Sigmoid colon (tissue), 3 donors: Measurements from ENCODE around the gene PDE1C.

Experiments
- POLR2A ChIP-seq, 2 donors: fragments of 450-650 bp; IDR thresholded peaks; one replicate each; pipeline ENCODE4 v1.6.1; 2016; ENCODE audit warnings: antibody characterized with exemption in 2 of 2, mild to moderate bottlenecking in 2 of 2, moderate library complexity in 2 of 2
- TF ChIP-seq, protein P1 (sequence below), 4 experiments: fragments of 450-650 bp in 3 of 4; fragments of 200-600 bp in 1 of 4; IDR thresholded peaks; one replicate each; pipeline ENCODE4 v1.5.1; 2016 to 2019; ENCODE audit warnings: antibody characterized with exemption in 4 of 4, mild to moderate bottlenecking in 3 of 4, moderate library complexity in 2 of 4

GRCh38 chr7:32045228-32045627, 25.0 kb downstream of the PDE1C start:
- TF ChIP-seq, protein P1, sequence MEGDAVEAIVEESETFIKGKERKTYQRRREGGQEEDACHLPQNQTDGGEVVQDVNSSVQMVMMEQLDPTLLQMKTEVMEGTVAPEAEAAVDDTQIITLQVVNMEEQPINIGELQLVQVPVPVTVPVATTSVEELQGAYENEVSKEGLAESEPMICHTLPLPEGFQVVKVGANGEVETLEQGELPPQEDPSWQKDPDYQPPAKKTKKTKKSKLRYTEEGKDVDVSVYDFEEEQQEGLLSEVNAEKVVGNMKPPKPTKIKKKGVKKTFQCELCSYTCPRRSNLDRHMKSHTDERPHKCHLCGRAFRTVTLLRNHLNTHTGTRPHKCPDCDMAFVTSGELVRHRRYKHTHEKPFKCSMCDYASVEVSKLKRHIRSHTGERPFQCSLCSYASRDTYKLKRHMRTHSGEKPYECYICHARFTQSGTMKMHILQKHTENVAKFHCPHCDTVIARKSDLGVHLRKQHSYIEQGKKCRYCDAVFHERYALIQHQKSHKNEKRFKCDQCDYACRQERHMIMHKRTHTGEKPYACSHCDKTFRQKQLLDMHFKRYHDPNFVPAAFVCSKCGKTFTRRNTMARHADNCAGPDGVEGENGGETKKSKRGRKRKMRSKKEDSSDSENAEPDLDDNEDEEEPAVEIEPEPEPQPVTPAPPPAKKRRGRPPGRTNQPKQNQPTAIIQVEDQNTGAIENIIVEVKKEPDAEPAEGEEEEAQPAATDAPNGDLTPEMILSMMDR (IDR thresholded peaks at IDR 0.05): no peak
- TF ChIP-seq POLR2A (IDR thresholded peaks at IDR 0.05): no peak
